H9 (cell line): Measurements from ENCODE around the gene NDRG2. TPM values are rescaled to one million over a fixed set of nuclear protein-coding genes. Genes with fewer than 3 reads are reported as not detected.

Experiments used
- DNase-seq: peaks from one replicate; pipeline ENCODE4 v3.0.0-alpha.2; 2017
- H2AFZ ChIP-seq: one replicate; pipeline ENCODE4 v1.6.1; 2013; ENCODE audit warnings: mild to moderate bottlenecking, low read length, control low read depth, moderate library complexity
- H2AK5ac ChIP-seq: 2 replicates; pipeline ENCODE4 v1.6.1; 2013; ENCODE audit warnings: low read length, control low read depth, mixed read lengths; ENCODE audit not compliant: insufficient read length
- H2BK120ac ChIP-seq: one replicate; pipeline ENCODE4 v1.6.1; 2013; ENCODE audit warnings: low read depth, mild to moderate bottlenecking, low read length, control low read depth, inconsistent platforms; ENCODE audit not compliant: poor library complexity, severe bottlenecking
- H2BK12ac ChIP-seq: 2 replicates; pipeline ENCODE4 v1.6.1; 2013; ENCODE audit warnings: low read length, control low read depth, mixed read lengths, low read depth; ENCODE audit not compliant: insufficient read length
- H2BK15ac ChIP-seq: 2 replicates; pipeline ENCODE4 v1.6.1; 2013; ENCODE audit warnings: low read depth, low read length, control low read depth
- H2BK20ac ChIP-seq: one replicate; pipeline ENCODE4 v1.6.1; 2013; ENCODE audit warnings: low read depth, mild to moderate bottlenecking, low read length, control low read depth, inconsistent platforms; ENCODE audit not compliant: poor library complexity, severe bottlenecking
- H2BK5ac ChIP-seq: 2 replicates; pipeline ENCODE4 v1.6.1; 2013; ENCODE audit warnings: low read length, control low read depth, mixed read lengths; ENCODE audit not compliant: insufficient read length
- H3K14ac ChIP-seq: 2 replicates; pipeline ENCODE4 v1.6.1; 2013; ENCODE audit warnings: low read length, control low read depth; ENCODE audit not compliant: insufficient read depth
- H3K18ac ChIP-seq: 2 replicates; pipeline ENCODE4 v1.6.1; 2013; ENCODE audit warnings: low read depth, mild to moderate bottlenecking, mixed read lengths, low read length, control low read depth; ENCODE audit not compliant: insufficient read length
- H3K23ac ChIP-seq: 2 replicates; pipeline ENCODE4 v1.6.1; 2013; ENCODE audit warnings: low read length, control low read depth, mixed read lengths, low read depth; ENCODE audit not compliant: insufficient read length
- H3K23me2 ChIP-seq: 2 replicates; pipeline ENCODE4 v1.6.1; 2013; ENCODE audit warnings: low read depth, mild to moderate bottlenecking, mixed read lengths, low read length, control low read depth; ENCODE audit not compliant: insufficient read length, poor library complexity, severe bottlenecking
- H3K27ac ChIP-seq: 2 replicates; pipeline ENCODE4 v1.5.1; 2013; ENCODE audit warnings: low read length, control low read depth, mixed read lengths, low read depth; ENCODE audit not compliant: insufficient read length
- H3K27me3 ChIP-seq: 2 replicates; pipeline ENCODE4 v1.6.1; 2013; ENCODE audit warnings: low read length, control low read depth, inconsistent platforms; ENCODE audit not compliant: insufficient read depth
- H3K4ac ChIP-seq: 2 replicates; pipeline ENCODE4 v1.6.1; 2013; ENCODE audit warnings: low read depth, mild to moderate bottlenecking, control low read depth, inconsistent platforms, low read length, moderate library complexity
- H3K4me1 ChIP-seq: 2 replicates; pipeline ENCODE4 v1.6.1; 2013; ENCODE audit warnings: low read length, control low read depth, inconsistent platforms; ENCODE audit not compliant: insufficient read depth
- H3K4me2 ChIP-seq: 2 replicates; pipeline ENCODE4 v1.6.1; 2013; ENCODE audit warnings: low read length, control low read depth, mixed read lengths; ENCODE audit not compliant: insufficient read length, insufficient read depth
- H3K56ac ChIP-seq: 2 replicates; pipeline ENCODE4 v1.6.1; 2013; ENCODE audit warnings: low read depth, mild to moderate bottlenecking, mixed read lengths, low read length, control low read depth; ENCODE audit not compliant: insufficient read length
- H3K79me1 ChIP-seq: 2 replicates; pipeline ENCODE4 v1.6.1; 2013; ENCODE audit warnings: low read depth, mild to moderate bottlenecking, moderate library complexity, low read length, control low read depth, inconsistent platforms; ENCODE audit not compliant: insufficient read depth, poor library complexity, severe bottlenecking
- H3K79me2 ChIP-seq: 2 replicates; pipeline ENCODE4 v1.6.1; 2013; ENCODE audit warnings: low read length, control low read depth, inconsistent platforms; ENCODE audit not compliant: insufficient read depth
- H3K9ac ChIP-seq: 2 replicates; pipeline ENCODE4 v1.6.1; 2013; ENCODE audit warnings: low read length, control low read depth, mixed read lengths; ENCODE audit not compliant: insufficient read length; ENCODE audit errors: extremely low read depth
- H3K9me3 ChIP-seq: one replicate; pipeline ENCODE4 v1.6.1; 2013; ENCODE audit warnings: low read depth, low read length, inconsistent platforms; ENCODE audit not compliant: control insufficient read depth
- H3T11ph ChIP-seq: one replicate; pipeline ENCODE4 v1.6.1; 2013; ENCODE audit warnings: mild to moderate bottlenecking, low read length, control low read depth, inconsistent platforms
- H4K20me1 ChIP-seq: one replicate; pipeline ENCODE4 v1.6.1; 2013; ENCODE audit not compliant: control insufficient read depth, insufficient read length, insufficient read depth
- H4K5ac ChIP-seq: 2 replicates; pipeline ENCODE4 v1.6.1; 2013; ENCODE audit warnings: low read depth, mild to moderate bottlenecking, mixed read lengths, low read length, control low read depth; ENCODE audit not compliant: insufficient read length
- H4K8ac ChIP-seq: replicated peaks from 2 replicates; pipeline ENCODE4 v1.6.1; 2013; ENCODE audit warnings: low read length, control low read depth, mixed read lengths, low read depth; ENCODE audit not compliant: insufficient read length
- H4K91ac ChIP-seq: 2 replicates; pipeline ENCODE4 v1.6.1; 2013; ENCODE audit warnings: low read depth, mild to moderate bottlenecking, moderate library complexity, mixed read lengths, low read length, control low read depth; ENCODE audit not compliant: insufficient read length
- H3K27ac Mint-ChIP-seq, 3 experiments: 2 replicates in 2 of 3; 3 replicates in 1 of 3; pipeline ENCODE4 v1.8.0; 2020 to 2021; ENCODE audit warnings: mixed read lengths in 3 of 3, mild to moderate bottlenecking in 1 of 3, moderate library complexity in 1 of 3
- H3K27me3 Mint-ChIP-seq: 2 replicates; pipeline ENCODE4 v1.8.0; 2021; ENCODE audit warnings: low read depth, mild to moderate bottlenecking, moderate library complexity, mixed read lengths
- H3K36me3 Mint-ChIP-seq, 3 experiments: 2 replicates in 2 of 3; 3 replicates in 1 of 3; pipeline ENCODE4 v1.8.0; 2020 to 2021; ENCODE audit warnings: low read depth in 3 of 3, mixed read lengths in 3 of 3; ENCODE audit not compliant: insufficient read depth in 1 of 3
- H3K4me1 Mint-ChIP-seq, 2 experiments: 2 replicates each; pipeline ENCODE4 v1.8.0; 2020; ENCODE audit warnings: mixed read lengths in 2 of 2
- H3K4me3 Mint-ChIP-seq, 2 experiments: 2 replicates in 1 of 2; 3 replicates in 1 of 2; pipeline ENCODE4 v1.8.0; 2020 to 2021; ENCODE audit warnings: mild to moderate bottlenecking in 2 of 2, mixed read lengths in 2 of 2, moderate library complexity in 1 of 2
- H3K9me3 Mint-ChIP-seq, 2 experiments: 2 replicates in 1 of 2; 3 replicates in 1 of 2; pipeline ENCODE4 v1.8.0; 2020; ENCODE audit warnings: mild to moderate bottlenecking in 2 of 2, mixed read lengths in 2 of 2, moderate library complexity in 1 of 2
- CTCF ChIP-seq: fragments of 200-600 bp; sonication (generic); conservative IDR thresholded peaks from 3 replicates; pipeline ENCODE4 v1.8.0; 2021; ENCODE audit warnings: antibody characterized with exemption, mild to moderate bottlenecking
- WGBS: extraction: QIAGEN DNeasy Blood & Tissue Kit; methylation state at CpG from one replicate; pipeline ENCODE4 v1.1.7; 2013; ENCODE audit warnings: missing lambda C conversion rate, low lambda C conversion rate, mixed read lengths; ENCODE audit not compliant: insufficient read length; ENCODE audit errors: extremely low coverage; 5-methylcytosine and 5-hydroxymethylcytosine counted together
- total RNA-seq: library from RNA; stranded (reverse); gene quantifications from 2 replicates; pipeline ENCODE4 v1.2.1, GENCODE V29; 2021

The NDRG2 gene
- total RNA-seq, 1 experiment from 2014 or later, result 20.6 TPM

- no peak for DNase-seq
- Histone ChIP-seq H3K23me2 (no peaks in the 10 kb centered on the region), H3K14ac (no peak overlapping the region), H4K8ac (no peak overlapping the region), H2BK5ac (no peak overlapping the region), H4K91ac (no peak overlapping the region), H2BK120ac (no peak overlapping the region), H2BK20ac (no peak overlapping the region), H3K18ac (no peak overlapping the region), H2AFZ (no peak overlapping the region), H3K9ac (no peak overlapping the region), H4K5ac (no peak overlapping the region), H3K56ac (no peak overlapping the region), H3T11ph (no peak overlapping the region), H2AK5ac (no peak overlapping the region), H3K79me2 (no peaks in the 10 kb centered on the region), H3K79me1 (no peaks in the 10 kb centered on the region), H4K20me1 (no peaks in the 10 kb centered on the region), H3K23ac (no peak overlapping the region), H3K4ac (no peak overlapping the region), H2BK12ac (no peak overlapping the region), H3K9me3 (no peaks in the 10 kb centered on the region), H3K4me2 (no peak overlapping the region), H3K27ac (no peak overlapping the region), H3K4me1 (no peaks in the 10 kb centered on the region; the same call in 1 of the 2 replicates), H2BK15ac (no peak overlapping the region), H3K27me3 (no peaks in the 10 kb centered on the region)
- Mint-ChIP-seq H3K4me1 (peaks cover 9% of the 10 kb centered on the region in 2 experiments), H3K27me3 (peaks cover 5% of the 10 kb centered on the region), H3K36me3 (no peaks in the 10 kb centered on the region), H3K9me3 (no peaks in the 10 kb centered on the region), H3K4me3 (no peak overlapping the region), H3K27ac (no peak overlapping the region)
- no peak for TF ChIP-seq CTCF
- WGBS, result no CpG with 5 or more reads among the region's 3 CpGs
Observed at GRCh38 chr14:21061347-21061668, 36.4 kb upstream of the NDRG2 start.
